ENCODE data around the gene GPN2. TPM values are rescaled to one million over a fixed set of nuclear protein-coding genes. Genes with fewer than 3 reads are reported as not detected.

Gene GPN2
- total and polyA plus RNA-seq, 2 donors (not counting 1 experiment from before 2014, with no cell fraction given) = 12.2 to 21.5 TPM

DNA sequence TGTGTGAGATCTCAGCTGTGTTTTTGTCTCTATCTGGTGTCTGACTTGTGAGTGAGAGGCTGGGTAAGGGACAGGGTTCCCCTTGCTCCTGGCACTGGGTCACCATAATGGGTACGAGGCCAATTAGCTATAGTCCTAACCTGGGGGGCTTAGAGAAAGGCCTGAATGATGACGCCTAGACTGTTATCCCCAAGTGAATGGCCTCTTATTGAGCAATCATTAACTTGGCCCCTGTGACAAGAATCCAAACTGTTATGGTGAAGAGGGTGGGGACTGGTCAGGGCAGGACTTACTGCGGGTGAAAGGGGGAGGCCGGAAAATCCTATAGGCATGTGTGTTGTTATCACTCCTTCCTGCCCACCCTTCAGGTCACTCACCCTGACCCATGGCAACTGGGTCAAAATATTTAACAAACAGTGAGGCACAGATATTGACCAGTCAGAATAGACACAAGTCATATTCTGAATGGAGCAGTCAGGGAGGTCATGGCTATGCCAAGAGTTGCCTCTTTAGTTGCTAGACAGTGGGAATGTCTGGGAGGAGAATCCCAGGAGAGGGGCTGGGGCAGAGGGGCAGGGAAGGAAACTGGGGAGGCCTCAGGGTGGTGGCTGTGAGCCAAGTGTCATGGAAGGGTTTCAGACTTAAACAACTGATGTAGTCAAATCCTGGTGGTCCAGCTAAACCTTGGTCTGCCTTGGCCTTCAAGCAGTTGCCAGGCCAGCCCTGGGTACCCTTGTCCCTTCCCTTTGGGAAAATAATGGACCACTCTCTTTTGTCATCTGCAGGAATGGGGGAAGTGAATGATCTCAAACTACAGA is 20.5 kb upstream of the GPN2 start:
- Histone ChIP-seq H3K36me3 (ENCODE audit: control insufficient read depth, insufficient read depth, low read length) (no peaks in the 10 kb centered on the region), H3K9me3 (ENCODE audit: control insufficient read depth, insufficient read depth, low read depth, low read length) (no peaks in the 10 kb centered on the region), H3K27ac (ENCODE audit: insufficient read depth, low read length) (no peak overlapping the region), H4K20me1 (ENCODE audit: control insufficient read depth, extremely low read depth, insufficient read depth, low read length) (no peaks in the 10 kb centered on the region), H3K79me2 (ENCODE audit: control insufficient read depth, insufficient read depth, low read length) (no peaks in the 10 kb centered on the region), H3K4me2 (ENCODE audit: extremely low read depth, insufficient read depth, low read length) (no peak overlapping the region), H3K27me3 (ENCODE audit: control insufficient read depth, insufficient read depth, low read length) (peaks cover 5% of the 10 kb centered on the region), H2AFZ (ENCODE audit: low read length) (no peak overlapping the region), H3K4me1 (ENCODE audit: control insufficient read depth, extremely low read depth, insufficient read depth, low read length) (no peaks in the 10 kb centered on the region), H3K4me3 (replicated peaks in 1 of 4; ENCODE audit: control extremely low read depth in 1 of 4, insufficient read depth in 1 of 4, low read depth in 3 of 4, low read length in 4 of 4) (no peak overlapping the region), H3K9ac (ENCODE audit: insufficient read depth, low read length) (no peak overlapping the region)
- no peak for DNase-seq (ENCODE audit: low read depth in 2 of 2)
- TF ChIP-seq CTCF (conservative IDR thresholded peaks at IDR 0.05 in 1 of 2, IDR thresholded peaks at IDR 0.05 in 1 of 2; ENCODE audit: low read depth in 1 of 2, low read length in 2 of 2) = no peak
- no peak for TF ChIP-seq EZH2 (IDR thresholded peaks at IDR 0.05; ENCODE audit: low read length, missing control alignments)

GRCh38 chr1:26909951-26910342 is 19.9 kb upstream of the GPN2 start:
- no peak overlapping the region for H3K27ac ChIP-seq (ENCODE audit: insufficient read depth, low read length)
- no peak for DNase-seq (ENCODE audit: low read depth in 2 of 2)
- H3K9me3 ChIP-seq (ENCODE audit: control insufficient read depth, insufficient read depth, low read depth, low read length) = no peaks in the 10 kb centered on the region
- H3K4me3 ChIP-seq (replicated peaks in 1 of 4; ENCODE audit: control extremely low read depth in 1 of 4, insufficient read depth in 1 of 4, low read depth in 3 of 4, low read length in 4 of 4) = no peak overlapping the region
- no peaks in the 10 kb centered on the region for H3K4me1 ChIP-seq (ENCODE audit: control insufficient read depth, extremely low read depth, insufficient read depth, low read length)
- no peaks in the 10 kb centered on the region for H3K79me2 ChIP-seq (ENCODE audit: control insufficient read depth, insufficient read depth, low read length)
- H3K27me3 ChIP-seq (ENCODE audit: control insufficient read depth, insufficient read depth, low read length) = peaks cover 5% of the 10 kb centered on the region
- no peak overlapping the region for H3K4me2 ChIP-seq (ENCODE audit: extremely low read depth, insufficient read depth, low read length)
- no peak overlapping the region for H3K9ac ChIP-seq (ENCODE audit: insufficient read depth, low read length)
- no peaks in the 10 kb centered on the region for H4K20me1 ChIP-seq (ENCODE audit: control insufficient read depth, extremely low read depth, insufficient read depth, low read length)
- H3K36me3 ChIP-seq (ENCODE audit: control insufficient read depth, insufficient read depth, low read length) = no peaks in the 10 kb centered on the region
- no peak overlapping the region for H2AFZ ChIP-seq (ENCODE audit: low read length)
- TF ChIP-seq CTCF (conservative IDR thresholded peaks at IDR 0.05 in 1 of 2, IDR thresholded peaks at IDR 0.05 in 1 of 2; ENCODE audit: low read depth in 1 of 2, low read length in 2 of 2) = no peak
- TF ChIP-seq EZH2 (IDR thresholded peaks at IDR 0.05; ENCODE audit: low read length, missing control alignments) = no peak

DNA sequence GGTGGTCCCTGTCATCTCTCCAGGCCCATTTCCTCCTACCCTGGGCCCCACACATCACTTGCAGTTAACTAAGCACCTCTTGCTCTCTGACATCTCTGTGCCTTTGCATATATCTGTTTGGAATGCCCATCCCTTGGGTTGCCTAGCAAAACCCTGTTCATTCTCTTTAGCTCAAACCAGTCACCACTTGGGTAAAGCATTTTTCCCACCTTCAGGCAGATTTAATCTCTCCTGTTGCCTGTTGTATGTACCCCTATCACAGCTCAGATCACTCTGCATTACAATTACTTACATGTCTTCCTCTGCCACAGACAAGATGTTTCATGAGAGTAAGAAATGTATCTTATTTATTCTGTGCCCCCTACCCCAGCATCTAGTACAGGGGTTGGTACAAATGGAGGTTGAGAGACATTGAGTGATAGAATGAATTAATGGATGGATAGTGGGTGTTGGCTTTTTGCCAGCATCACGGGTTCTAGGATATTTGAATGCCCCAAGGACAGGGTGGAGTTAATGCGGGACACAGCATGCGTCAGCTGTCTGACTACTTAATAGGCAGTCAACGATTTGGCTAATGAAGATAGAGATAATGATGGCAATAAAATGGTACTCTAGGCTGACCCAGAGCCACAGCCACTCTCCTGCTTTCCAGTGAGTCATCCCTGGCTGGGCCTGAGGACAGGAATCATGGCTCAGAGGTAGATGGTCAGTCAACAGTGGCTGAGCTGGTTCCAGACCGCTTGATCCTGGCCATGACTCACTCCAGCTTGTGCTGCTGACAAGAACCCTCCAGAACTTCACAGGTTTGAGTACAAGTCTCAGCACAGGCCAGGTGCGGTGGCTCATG is 17.2 kb upstream of the GPN2 start:
- H3K79me2 ChIP-seq (ENCODE audit: control insufficient read depth, insufficient read depth, low read length) = no peaks in the 10 kb centered on the region
- TF ChIP-seq EZH2 (IDR thresholded peaks at IDR 0.05; ENCODE audit: low read length, missing control alignments) (no peak), CTCF (conservative IDR thresholded peaks at IDR 0.05 in 1 of 2, IDR thresholded peaks at IDR 0.05 in 1 of 2; ENCODE audit: low read depth in 1 of 2, low read length in 2 of 2) (no peak)
- no peak overlapping the region for H3K9ac ChIP-seq (ENCODE audit: insufficient read depth, low read length)
- no peaks in the 10 kb centered on the region for H4K20me1 ChIP-seq (ENCODE audit: control insufficient read depth, extremely low read depth, insufficient read depth, low read length)
- no peak overlapping the region for H3K4me2 ChIP-seq (ENCODE audit: extremely low read depth, insufficient read depth, low read length)
- no peak overlapping the region for H3K4me3 ChIP-seq (replicated peaks in 1 of 4; ENCODE audit: control extremely low read depth in 1 of 4, insufficient read depth in 1 of 4, low read depth in 3 of 4, low read length in 4 of 4)
- H3K9me3 ChIP-seq (ENCODE audit: control insufficient read depth, insufficient read depth, low read depth, low read length) = no peaks in the 10 kb centered on the region
- H3K4me1 ChIP-seq (ENCODE audit: control insufficient read depth, extremely low read depth, insufficient read depth, low read length) = no peaks in the 10 kb centered on the region
- H3K36me3 ChIP-seq (ENCODE audit: control insufficient read depth, insufficient read depth, low read length) = no peaks in the 10 kb centered on the region
- peak; percentile 64 to 95 for DNase-seq (ENCODE audit: low read depth in 2 of 2)
- H2AFZ ChIP-seq (ENCODE audit: low read length) = no peak overlapping the region
- H3K27ac ChIP-seq (ENCODE audit: insufficient read depth, low read length) = no peak overlapping the region
- peaks cover 3% of the 10 kb centered on the region for H3K27me3 ChIP-seq (ENCODE audit: control insufficient read depth, insufficient read depth, low read length)

Data from fibroblast of lung (primary cell).